ENCODE results near the gene TUBGCP5. TPM values are rescaled to one million over a fixed set of nuclear protein-coding genes. Genes with fewer than 3 reads are reported as not detected.
"Not testable (repeated sequence)": the region's sequence is repeated elsewhere in the genome, so short reads cannot be mapped to it uniquely, and the experiment has no call there.

Gene TUBGCP5
- total RNA-seq, 1 experiment from 2014 or later = 10.7 TPM

GRCh38 chr15:22992024-22992326, 47.4 kb downstream of the TUBGCP5 start:
- Histone ChIP-seq H3K27ac (no peak overlapping the region), H3K4me3 (no peak overlapping the region), H4K20me1 (ENCODE audit: insufficient read depth) (no peaks in the 10 kb centered on the region), H3K4me1 (replicated peaks; ENCODE audit: insufficient read depth) (no peaks in the 10 kb centered on the region), H3K27me3 (ENCODE audit: insufficient read depth, low read depth) (no peaks in the 10 kb centered on the region), H3K9me2 (ENCODE audit: insufficient read depth) (no peaks in the 10 kb centered on the region), H3K9me3 (ENCODE audit: insufficient read depth, low read depth) (no peaks in the 10 kb centered on the region), H2AFZ (no peak overlapping the region), H3K36me3 (ENCODE audit: low read depth) (peaks cover 4% of the 10 kb centered on the region; the same call in 1 of the 2 replicates), H3F3A (ENCODE audit: insufficient read depth, low read depth) (0 out of 2 replicates have a peak, but pooled peaks cover 4% of the 10 kb centered on the region), H3K79me2 (ENCODE audit: low read depth) (no peaks in the 10 kb centered on the region), H3K4me2 (no peak overlapping the region)
- CTCF ChIA-PET = no interaction called here
- TF ChIP-seq EZH2 (IDR thresholded peaks at IDR 0.05; ENCODE audit: low read depth) (no peak), CTCF (conservative IDR thresholded peaks at IDR 0.05) (no peak)
- DNase-seq = no peak
- intact Hi-C loops (cut with micrococcal nuclease; ENCODE audit: unreplicated experiment) = no loop called here
- POLR2A ChIA-PET (ENCODE audit: unreplicated experiment) = no interaction called here
- no TSS peak for BruUV-seq (replicated peaks)

GRCh38 chr15:22989576-22990477, 49.5 kb downstream of the TUBGCP5 start:
- CTCF ChIA-PET = no interaction called here

GRCh38 chr15:22988811-22989210, 50.6 kb downstream of the TUBGCP5 start:
- Histone ChIP-seq H2AFZ (no peak overlapping the region), H3K36me3 (ENCODE audit: low read depth) (no peaks in the 10 kb centered on the region), H3K27me3 (ENCODE audit: insufficient read depth, low read depth) (no peaks in the 10 kb centered on the region), H3F3A (ENCODE audit: insufficient read depth, low read depth) (no peaks in the 10 kb centered on the region), H3K4me1 (replicated peaks; ENCODE audit: insufficient read depth) (no peaks in the 10 kb centered on the region), H3K79me2 (ENCODE audit: low read depth) (no peaks in the 10 kb centered on the region), H3K4me2 (no peak overlapping the region), H3K9me2 (ENCODE audit: insufficient read depth) (no peaks in the 10 kb centered on the region), H3K27ac (no peak overlapping the region), H3K4me3 (no peak overlapping the region), H3K9me3 (ENCODE audit: insufficient read depth, low read depth) (no peaks in the 10 kb centered on the region), H4K20me1 (ENCODE audit: insufficient read depth) (no peaks in the 10 kb centered on the region)
- CTCF ChIA-PET = no interaction called here
- BruUV-seq (replicated peaks) = no TSS peak
- intact Hi-C loops (cut with micrococcal nuclease; ENCODE audit: unreplicated experiment) = no loop called here
- TF ChIP-seq CTCF (conservative IDR thresholded peaks at IDR 0.05) (no peak), EZH2 (IDR thresholded peaks at IDR 0.05; ENCODE audit: low read depth) (no peak)
- POLR2A ChIA-PET (ENCODE audit: unreplicated experiment) = no interaction called here
- DNase-seq = no peak

More at GRCh38 chr15:22989576-22990477, 49.5 kb downstream of the TUBGCP5 start:
- no peak for TF ChIP-seq EZH2 (IDR thresholded peaks at IDR 0.05; ENCODE audit: low read depth)
- TF ChIP-seq CTCF (conservative IDR thresholded peaks at IDR 0.05) = no peak
- H3K9me3 ChIP-seq (ENCODE audit: insufficient read depth, low read depth) = no peaks in the 10 kb centered on the region
- DNase-seq = no peak
- no TSS peak for BruUV-seq (replicated peaks)
- H2AFZ ChIP-seq = no peak overlapping the region
- peaks cover 4% of the 10 kb centered on the region; the same call in 1 of the 2 replicates for H3K36me3 ChIP-seq (ENCODE audit: low read depth)
- H3K4me2 ChIP-seq = no peak overlapping the region
- POLR2A ChIA-PET (ENCODE audit: unreplicated experiment) = interaction anchor here (0.7 kb wide), 1 partner anchor 9 kb away, joined by 4 read pairs; no protein-coding TSS in a partner anchor
- no peaks in the 10 kb centered on the region for H3K4me1 ChIP-seq (replicated peaks; ENCODE audit: insufficient read depth)
- intact Hi-C loops (cut with micrococcal nuclease; ENCODE audit: unreplicated experiment) = no loop called here
- H3K79me2 ChIP-seq (ENCODE audit: low read depth) = no peaks in the 10 kb centered on the region
- H3K4me3 ChIP-seq = no peak overlapping the region
- H3K27ac ChIP-seq = no peak overlapping the region
- no peaks in the 10 kb centered on the region for H4K20me1 ChIP-seq (ENCODE audit: insufficient read depth)
- no peaks in the 10 kb centered on the region for H3F3A ChIP-seq (ENCODE audit: insufficient read depth, low read depth)
- H3K9me2 ChIP-seq (ENCODE audit: insufficient read depth) = no peaks in the 10 kb centered on the region
- no peaks in the 10 kb centered on the region for H3K27me3 ChIP-seq (ENCODE audit: insufficient read depth, low read depth)

GRCh38 chr15:22981931-22982330, 57.4 kb downstream of the TUBGCP5 start:
- H3K79me2 ChIP-seq (ENCODE audit: low read depth) = peaks cover 29% of the 10 kb centered on the region
- H3K27me3 ChIP-seq (ENCODE audit: insufficient read depth, low read depth); H3F3A ChIP-seq (ENCODE audit: insufficient read depth, low read depth); H3K4me3 ChIP-seq; H3K36me3 ChIP-seq (ENCODE audit: low read depth); BruUV-seq (replicated peaks); DNase-seq; H3K4me1 ChIP-seq (replicated peaks; ENCODE audit: insufficient read depth); H3K4me2 ChIP-seq; H3K9me3 ChIP-seq (ENCODE audit: insufficient read depth, low read depth); H3K9me2 ChIP-seq (ENCODE audit: insufficient read depth); H2AFZ ChIP-seq; CTCF ChIA-PET; H3K27ac ChIP-seq: not testable (repeated sequence)
- POLR2A ChIA-PET (ENCODE audit: unreplicated experiment) = interaction anchor here (0.6 kb wide), 1 partner anchor 101 kb away, joined by 4 read pairs; no protein-coding TSS in a partner anchor
- intact Hi-C loops (cut with micrococcal nuclease; ENCODE audit: unreplicated experiment) = loop anchor here (2.0 kb wide), 1 partner anchor 57 kb away; the partner anchor contains the start of gene TUBGCP5
- peaks cover 11% of the 10 kb centered on the region for H4K20me1 ChIP-seq (ENCODE audit: insufficient read depth)
